Activated CD8-positive, alpha-beta T cell treated with anti-CD3 and anti-CD28 coated beads for 36 hours (primary cell): ENCODE results near the gene PBLD. TPM values are rescaled to one million over a fixed set of nuclear protein-coding genes. Genes with fewer than 3 reads are reported as not detected.

Experiments
- ATAC-seq: fragments of 200-7000 bp; cut with Tn5 transposase; one replicate; pipeline ENCODE4 v1.10.0; 2021; ENCODE audit warnings: mild to moderate bottlenecking, moderate library complexity
- CTCF ChIA-PET: fragments of 350-600 bp; sonication (Branson Sonifier 250); formaldehyde crosslinking; loops from one replicate; lab custom pipeline; 2021; ENCODE audit warnings: antibody characterized with exemption; lab: Charles Lee
- POLR2A ChIA-PET: fragments of 350-600 bp; sonication (Branson Sonifier 250); formaldehyde crosslinking; loops from one replicate; lab custom pipeline; 2021; ENCODE audit warnings: antibody characterized with exemption; lab: Charles Lee
- DNase-seq: peaks from one replicate; pipeline ENCODE4 v3.0.0-alpha.2; 2020
- H3K27ac Mint-ChIP-seq: one replicate; pipeline ENCODE4 v1.8.0; 2021; ENCODE audit warnings: mild to moderate bottlenecking, mixed read lengths
- H3K27me3 Mint-ChIP-seq: one replicate; pipeline ENCODE4 v1.8.0; 2021; ENCODE audit warnings: mixed read lengths
- H3K36me3 Mint-ChIP-seq: one replicate; pipeline ENCODE4 v1.8.0; 2021; ENCODE audit warnings: low read depth, mixed read lengths
- H3K4me1 Mint-ChIP-seq: one replicate; pipeline ENCODE4 v1.8.0; 2021; ENCODE audit warnings: low read depth, mixed read lengths
- H3K4me3 Mint-ChIP-seq: one replicate; pipeline ENCODE4 v1.8.0; 2021; ENCODE audit warnings: mild to moderate bottlenecking, moderate library complexity, mixed read lengths
- H3K9me3 Mint-ChIP-seq: one replicate; pipeline ENCODE4 v1.8.0; 2021; ENCODE audit warnings: mixed read lengths
- intact Hi-C: fragments of 100-400 bp; cut with micrococcal nuclease; formaldehyde crosslinking; loops from one replicate; pipeline ENCODE4 v1.10.0; 2022
- total RNA-seq, 2 experiments: library from RNA; stranded (reverse); gene quantifications; one replicate each; pipeline ENCODE4 v1.2.3, GENCODE V29; 2021
- TF ChIP-seq, protein P1 (sequence below): fragments of 200-600 bp; IDR thresholded peaks from one replicate; pipeline ENCODE4 v1.8.0; 2022; ENCODE audit warnings: antibody characterized with exemption, mild to moderate bottlenecking

PBLD gene
- total RNA-seq, 2 experiments from 2014 or later, result 0.77 to 0.85 TPM

DNA sequence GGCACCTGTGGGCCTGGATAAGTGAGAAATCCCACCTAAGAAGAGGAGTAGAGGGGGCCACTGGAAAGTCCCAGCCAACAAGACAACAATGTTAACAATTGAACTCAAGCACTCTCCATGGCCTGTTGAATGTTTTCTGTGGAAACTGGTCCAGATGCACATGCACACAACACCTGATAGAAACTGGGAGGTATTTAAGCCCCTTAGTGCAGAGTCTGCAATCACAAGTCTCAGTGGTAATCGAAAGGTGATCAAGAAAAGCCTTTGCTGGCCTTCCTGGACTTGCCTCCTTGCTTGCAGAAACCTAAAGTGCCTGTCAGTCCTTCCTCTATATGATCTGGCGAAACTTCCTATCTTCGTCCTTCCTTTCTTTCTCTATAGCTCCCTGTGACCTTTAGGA, 31.4 kb downstream of the PBLD start:
- no peak overlapping the region for H3K4me3 Mint-ChIP-seq
- no peak overlapping the region for H3K27ac Mint-ChIP-seq
- DNase-seq (no peak), ATAC-seq (no peak)
- ChIA-PET POLR2A (interaction anchor here (1.0 kb wide), 1 partner anchor 62 kb away, joined by 3 read pairs; no protein-coding TSS in a partner anchor), CTCF (interaction anchor here (0.6 to 6.8 kb wide), 46 partner anchors 8 to 521 kb away, joined by 3 to 134 read pairs (median 4); partner anchors contain the start of genes ATOH7, HNRNPH3 and RUFY2)
- TF ChIP-seq, protein P1, sequence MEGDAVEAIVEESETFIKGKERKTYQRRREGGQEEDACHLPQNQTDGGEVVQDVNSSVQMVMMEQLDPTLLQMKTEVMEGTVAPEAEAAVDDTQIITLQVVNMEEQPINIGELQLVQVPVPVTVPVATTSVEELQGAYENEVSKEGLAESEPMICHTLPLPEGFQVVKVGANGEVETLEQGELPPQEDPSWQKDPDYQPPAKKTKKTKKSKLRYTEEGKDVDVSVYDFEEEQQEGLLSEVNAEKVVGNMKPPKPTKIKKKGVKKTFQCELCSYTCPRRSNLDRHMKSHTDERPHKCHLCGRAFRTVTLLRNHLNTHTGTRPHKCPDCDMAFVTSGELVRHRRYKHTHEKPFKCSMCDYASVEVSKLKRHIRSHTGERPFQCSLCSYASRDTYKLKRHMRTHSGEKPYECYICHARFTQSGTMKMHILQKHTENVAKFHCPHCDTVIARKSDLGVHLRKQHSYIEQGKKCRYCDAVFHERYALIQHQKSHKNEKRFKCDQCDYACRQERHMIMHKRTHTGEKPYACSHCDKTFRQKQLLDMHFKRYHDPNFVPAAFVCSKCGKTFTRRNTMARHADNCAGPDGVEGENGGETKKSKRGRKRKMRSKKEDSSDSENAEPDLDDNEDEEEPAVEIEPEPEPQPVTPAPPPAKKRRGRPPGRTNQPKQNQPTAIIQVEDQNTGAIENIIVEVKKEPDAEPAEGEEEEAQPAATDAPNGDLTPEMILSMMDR, result no peak
- H3K36me3 Mint-ChIP-seq, result no peaks in the 10 kb centered on the region
- no peaks in the 10 kb centered on the region for H3K27me3 Mint-ChIP-seq
- H3K4me1 Mint-ChIP-seq, result no peaks in the 10 kb centered on the region
- intact Hi-C loops, result loop anchor here (5.0 to 10.0 kb wide), 2 partner anchors 89 to 446 kb away; no protein-coding TSS in a partner anchor
- no peaks in the 10 kb centered on the region for H3K9me3 Mint-ChIP-seq

GRCh38 chr10:68296843-68297663, 35.7 kb downstream of the PBLD start:
- ChIA-PET CTCF (interaction anchor here (6.8 kb wide), 1 partner anchor 86 kb away, joined by 134 read pairs; no protein-coding TSS in a partner anchor), POLR2A (no interaction called here)
- no peaks in the 10 kb centered on the region for H3K9me3 Mint-ChIP-seq
- TF ChIP-seq, protein P1, result no peak
- H3K36me3 Mint-ChIP-seq, result no peaks in the 10 kb centered on the region
- intact Hi-C loops, result no loop called here
- H3K27me3 Mint-ChIP-seq, result no peaks in the 10 kb centered on the region
- no peak for ATAC-seq
- no peaks in the 10 kb centered on the region for H3K4me1 Mint-ChIP-seq
- H3K4me3 Mint-ChIP-seq, result no peak overlapping the region
- no peak overlapping the region for H3K27ac Mint-ChIP-seq
- no peak for DNase-seq

GRCh38 chr10:68290736-68291135, 42.0 kb downstream of the PBLD start:
- POLR2A ChIA-PET, result no interaction called here
- ATAC-seq, result no peak
- TF ChIP-seq, protein P1, result no peak
- H3K36me3 Mint-ChIP-seq, result no peaks in the 10 kb centered on the region
- CTCF ChIA-PET, result interaction anchor here (1.0 kb wide), 1 partner anchor 11 kb away, joined by 3 read pairs; no protein-coding TSS in a partner anchor
- no peaks in the 10 kb centered on the region for H3K9me3 Mint-ChIP-seq
- H3K27me3 Mint-ChIP-seq, result no peaks in the 10 kb centered on the region
- no peak overlapping the region for H3K27ac Mint-ChIP-seq
- DNase-seq, result no peak
- intact Hi-C loops, result no loop called here
- no peaks in the 10 kb centered on the region for H3K4me1 Mint-ChIP-seq
- H3K4me3 Mint-ChIP-seq, result no peak overlapping the region

GRCh38 chr10:68288717-68289116, 44.0 kb downstream of the PBLD start:
- DNase-seq (no peak), ATAC-seq (no peak)
- Mint-ChIP-seq H3K4me3 (no peak overlapping the region), H3K27me3 (no peaks in the 10 kb centered on the region), H3K27ac (no peak overlapping the region), H3K36me3 (no peaks in the 10 kb centered on the region), H3K4me1 (no peaks in the 10 kb centered on the region), H3K9me3 (no peaks in the 10 kb centered on the region)
- intact Hi-C loops, result no loop called here
- TF ChIP-seq, protein P1, result no peak
- ChIA-PET POLR2A (no interaction called here), CTCF (interaction anchor here (3.3 to 3.4 kb wide), 2 partner anchors 13 to 76 kb away, joined by 12 read pairs; no protein-coding TSS in a partner anchor)
